ENCODE data around the gene GALNT13.

GALNT13 gene

DNA sequence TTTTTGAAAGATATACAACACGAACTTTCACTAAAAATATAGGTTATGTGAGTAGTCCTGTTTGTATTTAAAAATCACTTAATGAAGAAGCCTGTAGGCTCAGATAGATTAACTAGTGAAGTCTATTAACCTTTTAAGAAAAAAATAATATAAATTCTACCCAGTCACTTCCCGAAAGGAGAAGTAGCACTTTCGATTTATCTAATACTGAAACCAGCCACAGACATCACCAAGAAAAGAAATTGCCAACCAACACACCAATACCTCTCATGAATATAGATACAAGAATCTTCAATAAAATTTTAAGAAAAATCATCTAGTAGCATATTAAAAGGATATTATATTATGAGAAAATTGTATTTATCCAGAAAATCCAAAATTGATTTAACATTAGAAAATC is 160.5 kb downstream of the GALNT13 start:
- TF ChIP-seq, protein P1, sequence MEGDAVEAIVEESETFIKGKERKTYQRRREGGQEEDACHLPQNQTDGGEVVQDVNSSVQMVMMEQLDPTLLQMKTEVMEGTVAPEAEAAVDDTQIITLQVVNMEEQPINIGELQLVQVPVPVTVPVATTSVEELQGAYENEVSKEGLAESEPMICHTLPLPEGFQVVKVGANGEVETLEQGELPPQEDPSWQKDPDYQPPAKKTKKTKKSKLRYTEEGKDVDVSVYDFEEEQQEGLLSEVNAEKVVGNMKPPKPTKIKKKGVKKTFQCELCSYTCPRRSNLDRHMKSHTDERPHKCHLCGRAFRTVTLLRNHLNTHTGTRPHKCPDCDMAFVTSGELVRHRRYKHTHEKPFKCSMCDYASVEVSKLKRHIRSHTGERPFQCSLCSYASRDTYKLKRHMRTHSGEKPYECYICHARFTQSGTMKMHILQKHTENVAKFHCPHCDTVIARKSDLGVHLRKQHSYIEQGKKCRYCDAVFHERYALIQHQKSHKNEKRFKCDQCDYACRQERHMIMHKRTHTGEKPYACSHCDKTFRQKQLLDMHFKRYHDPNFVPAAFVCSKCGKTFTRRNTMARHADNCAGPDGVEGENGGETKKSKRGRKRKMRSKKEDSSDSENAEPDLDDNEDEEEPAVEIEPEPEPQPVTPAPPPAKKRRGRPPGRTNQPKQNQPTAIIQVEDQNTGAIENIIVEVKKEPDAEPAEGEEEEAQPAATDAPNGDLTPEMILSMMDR (IDR thresholded peaks at IDR 0.05; ENCODE audit: control insufficient read depth, extremely low read depth, insufficient read depth), result no peak
- no peak overlapping the region for H3K4me3 ChIP-seq (ENCODE audit: low read depth, low read length)
- DNase-seq (ENCODE audit: low read depth), result no peak

DNA sequence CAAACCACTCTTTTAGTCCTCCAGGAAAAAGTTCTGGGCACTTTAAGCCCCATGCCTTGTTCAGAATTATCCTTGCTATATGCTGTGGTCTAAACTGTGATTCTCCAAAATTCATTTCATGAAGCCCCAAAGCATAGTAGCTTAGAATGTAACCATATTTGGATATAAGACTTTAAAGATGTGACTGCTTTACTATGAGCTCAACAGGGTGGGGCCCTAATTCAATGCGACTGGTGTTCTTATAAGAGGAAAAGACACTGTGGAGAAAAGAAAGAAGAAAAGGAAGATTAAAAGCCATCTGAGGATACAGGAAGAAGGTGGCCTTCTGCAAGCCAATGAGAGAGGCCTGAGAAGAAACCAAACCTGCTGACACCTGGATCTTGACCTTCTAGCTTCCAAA is 174.8 kb downstream of the GALNT13 start:
- TF ChIP-seq, protein P1 (IDR thresholded peaks at IDR 0.05; ENCODE audit: control insufficient read depth, extremely low read depth, insufficient read depth), result no peak
- no peak overlapping the region for H3K4me3 ChIP-seq (ENCODE audit: low read depth, low read length)
- DNase-seq (ENCODE audit: low read depth), result no peak

DNA sequence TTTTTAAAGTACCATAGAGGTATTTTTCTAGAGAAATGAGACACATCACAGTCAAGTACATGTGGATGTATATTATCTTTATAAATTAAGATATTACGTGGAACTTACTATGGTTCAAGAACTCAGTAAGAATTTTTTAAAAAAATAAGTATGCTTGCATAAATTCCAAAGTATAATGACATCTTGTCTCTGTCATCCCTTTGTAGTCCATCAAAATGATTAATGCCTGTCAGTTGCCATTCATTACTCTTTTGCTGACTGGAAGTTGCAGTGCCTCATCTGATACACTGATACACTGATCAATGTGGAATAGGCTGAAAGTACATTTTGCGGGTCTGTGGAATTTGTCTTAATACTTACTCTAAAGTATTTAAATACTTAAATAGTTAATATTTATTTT is 177.2 kb downstream of the GALNT13 start:
- H3K4me3 ChIP-seq (ENCODE audit: low read depth, low read length), result no peak overlapping the region
- no peak for DNase-seq (ENCODE audit: low read depth)
- TF ChIP-seq, protein P1 (IDR thresholded peaks at IDR 0.05; ENCODE audit: control insufficient read depth, extremely low read depth, insufficient read depth), result no peak

DNA sequence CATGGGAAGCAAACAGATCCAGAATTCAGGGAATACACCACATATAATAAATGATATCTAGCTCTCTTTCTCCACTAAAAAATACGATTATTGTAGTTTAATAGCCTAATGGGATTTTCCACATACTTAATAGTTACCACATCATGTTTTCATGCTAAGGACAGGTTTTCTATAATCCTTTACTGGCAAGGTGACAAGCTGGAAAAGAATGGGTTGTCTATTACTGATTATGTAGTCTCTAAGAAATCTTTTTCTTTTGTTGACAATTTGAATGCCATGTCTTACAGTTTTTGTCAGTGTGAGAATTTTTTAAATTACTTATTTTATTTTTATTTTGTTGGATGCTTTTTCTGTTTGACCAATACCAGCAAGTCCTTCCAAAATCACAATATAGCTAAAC is 177.8 kb downstream of the GALNT13 start:
- TF ChIP-seq, protein P1 (IDR thresholded peaks at IDR 0.05; ENCODE audit: control insufficient read depth, extremely low read depth, insufficient read depth), result no peak
- no peak overlapping the region for H3K4me3 ChIP-seq (ENCODE audit: low read depth, low read length)
- no peak for DNase-seq (ENCODE audit: low read depth)

DNA sequence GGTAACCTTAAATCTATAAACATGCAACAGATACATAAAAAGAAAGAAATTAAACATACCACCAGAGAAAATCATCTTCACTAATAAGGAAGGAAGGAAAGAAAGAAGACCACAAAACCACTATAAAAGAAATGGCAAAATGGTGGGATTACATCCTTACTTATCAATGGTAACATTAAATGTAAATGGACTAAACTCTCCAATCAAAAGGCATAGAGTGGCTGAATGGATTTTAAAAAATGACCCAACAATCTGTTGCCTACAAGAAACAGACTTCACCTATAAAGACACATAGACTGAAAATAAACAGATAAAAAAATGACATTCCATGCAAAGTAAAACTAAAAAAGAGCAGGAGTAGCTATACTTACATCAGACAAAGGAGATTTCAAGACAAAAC is 195.4 kb downstream of the GALNT13 start:
- TF ChIP-seq, protein P1 (IDR thresholded peaks at IDR 0.05; ENCODE audit: control insufficient read depth, extremely low read depth, insufficient read depth), result no peak
- H3K4me3 ChIP-seq (ENCODE audit: low read depth, low read length), result no peak overlapping the region
- no peak for DNase-seq (ENCODE audit: low read depth)

DNA sequence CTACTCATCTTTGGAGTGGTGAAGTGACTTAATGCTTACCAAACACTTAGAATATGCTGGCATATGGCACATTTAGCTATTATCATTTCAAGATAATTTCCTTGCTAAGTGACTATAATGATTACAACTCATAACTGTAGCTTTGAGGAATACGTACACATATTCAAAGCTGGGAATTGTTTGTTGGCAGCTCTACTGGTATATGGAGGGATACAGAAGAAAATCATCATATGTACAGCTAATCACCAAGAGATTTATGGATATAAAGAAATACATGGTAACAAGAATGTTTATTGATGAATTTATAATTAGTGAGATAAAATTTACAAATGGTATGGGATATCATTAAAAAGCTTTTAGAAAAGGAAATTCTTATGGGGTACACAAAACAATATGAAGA is 207.2 kb downstream of the GALNT13 start:
- TF ChIP-seq, protein P1 (IDR thresholded peaks at IDR 0.05; ENCODE audit: control insufficient read depth, extremely low read depth, insufficient read depth), result no peak
- DNase-seq (ENCODE audit: low read depth), result no peak
- H3K4me3 ChIP-seq (ENCODE audit: low read depth, low read length), result no peak overlapping the region

DNA sequence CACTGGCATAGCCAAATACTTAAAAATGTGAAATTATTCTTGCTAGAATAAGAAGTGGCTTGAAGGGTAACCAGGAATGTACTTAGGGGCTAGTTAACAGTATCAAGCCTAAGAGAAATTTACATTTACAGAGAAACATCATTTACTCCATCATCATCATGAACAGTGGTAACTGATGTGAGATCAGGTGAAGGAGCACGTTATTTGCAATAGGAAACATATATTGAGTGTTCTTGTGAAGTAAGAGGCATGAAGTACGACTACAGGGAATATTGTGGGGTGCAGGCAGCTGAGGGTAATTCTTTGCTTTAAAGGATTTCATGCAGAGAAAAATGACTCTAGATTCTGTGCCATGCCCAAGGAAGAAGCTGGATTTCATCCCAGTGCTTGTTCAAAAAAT is 220.8 kb downstream of the GALNT13 start:
- TF ChIP-seq, protein P1 (IDR thresholded peaks at IDR 0.05; ENCODE audit: control insufficient read depth, extremely low read depth, insufficient read depth), result no peak
- H3K4me3 ChIP-seq (ENCODE audit: low read depth, low read length), result no peak overlapping the region
- no peak for DNase-seq (ENCODE audit: low read depth)
